Measurements from ENCODE around the gene MYO3B. TPM values are rescaled to one million over a fixed set of nuclear protein-coding genes. Genes with fewer than 3 reads are reported as not detected.

Gene MYO3B
- total and polyA plus RNA-seq, 2 experiments from 2014 or later, result 0.11 TPM; not detected in 1

DNA sequence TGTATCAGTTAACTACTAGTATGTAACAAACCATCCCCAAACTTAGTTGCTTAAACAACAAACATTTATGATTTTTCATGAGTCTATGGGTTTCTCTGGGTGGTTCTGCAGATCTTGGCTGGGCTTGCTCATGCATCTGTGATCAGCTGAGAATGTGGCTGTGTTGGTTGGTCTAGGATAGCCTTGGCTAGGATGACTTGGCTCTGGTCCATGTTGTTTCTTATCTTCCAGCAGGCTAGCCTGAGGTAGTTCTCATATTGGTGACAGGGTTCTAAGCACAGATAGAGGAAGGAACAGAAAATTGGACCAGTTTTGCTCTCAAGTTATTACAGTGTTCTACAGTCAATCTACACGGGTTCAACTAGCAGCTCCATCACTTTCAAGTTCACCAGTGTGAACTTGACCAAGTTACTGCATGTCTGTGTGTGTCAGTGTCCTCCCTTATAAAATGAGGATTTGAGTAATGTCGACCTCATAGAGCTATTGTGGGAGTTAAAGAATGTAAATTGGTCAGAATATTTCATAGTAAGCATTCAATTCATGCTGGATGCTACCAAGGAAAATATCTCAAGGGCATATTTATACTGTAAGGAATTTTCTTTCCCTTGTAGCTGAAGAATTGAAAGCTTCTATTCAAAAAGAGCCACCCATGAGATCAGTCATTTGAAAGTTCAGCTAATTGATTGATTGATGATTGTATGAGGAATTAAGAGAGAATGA lies 65.3 kb downstream of the MYO3B start:
- no peak overlapping the region for H3K9ac ChIP-seq
- in situ Hi-C loops (cut with MboI), result no loop called here
- H3K27ac ChIP-seq, result no peak overlapping the region
- H3K4me1 ChIP-seq (ENCODE audit: insufficient read depth), result no peaks in the 10 kb centered on the region
- no peak for TF ChIP-seq EZH2phosphoT487 (IDR thresholded peaks at IDR 0.05; ENCODE audit: insufficient read depth, low read depth)
- no peak for TF ChIP-seq EZH2 (IDR thresholded peaks at IDR 0.05; ENCODE audit: insufficient read depth, poor library complexity, severe bottlenecking)
- H3K9me3 ChIP-seq (ENCODE audit: low read depth), result no peaks in the 10 kb centered on the region
- H3F3A ChIP-seq (ENCODE audit: insufficient read depth), result no peaks in the 10 kb centered on the region
- no peak overlapping the region for H2AFZ ChIP-seq
- H3K4me2 ChIP-seq (ENCODE audit: unreplicated experiment), result no peak overlapping the region
- no peak overlapping the region for H3K4me3 ChIP-seq
- H3K9me2 ChIP-seq (ENCODE audit: insufficient read depth), result no peaks in the 10 kb centered on the region
- 74 to 78% methylated on average over 2 of the region's 2 CpGs for WGBS, 2 experiments (ENCODE audit: low coverage in 1 of 2, low lambda C conversion rate in 2 of 2, missing lambda C conversion rate in 2 of 2)
- peaks cover 8% of the 10 kb centered on the region; the same call in 1 of the 2 replicates for H3K27me3 ChIP-seq (replicated peaks; ENCODE audit: insufficient read depth)
- no peaks in the 10 kb centered on the region for H4K20me1 ChIP-seq (ENCODE audit: insufficient read depth)
- H3K36me3 ChIP-seq (ENCODE audit: low read depth), result no peaks in the 10 kb centered on the region
- DNase-seq, result no peak
- H3K79me2 ChIP-seq (ENCODE audit: insufficient read depth), result no peaks in the 10 kb centered on the region

- Histone ChIP-seq H3K9ac (no peak overlapping the region), H3K9me2 (ENCODE audit: insufficient read depth) (no peaks in the 10 kb centered on the region), H3K4me2 (ENCODE audit: unreplicated experiment) (no peak overlapping the region), H3K9me3 (ENCODE audit: low read depth) (no peaks in the 10 kb centered on the region), H3K4me3 (no peak overlapping the region), H3K4me1 (ENCODE audit: insufficient read depth) (no peaks in the 10 kb centered on the region), H3K27me3 (replicated peaks; ENCODE audit: insufficient read depth) (peaks cover 5% of the 10 kb centered on the region; the same call in 1 of the 2 replicates), H4K20me1 (ENCODE audit: insufficient read depth) (no peaks in the 10 kb centered on the region), H3K27ac (no peak overlapping the region), H3K36me3 (ENCODE audit: low read depth) (no peaks in the 10 kb centered on the region), H3F3A (ENCODE audit: insufficient read depth) (no peaks in the 10 kb centered on the region), H3K79me2 (ENCODE audit: insufficient read depth) (no peaks in the 10 kb centered on the region), H2AFZ (no peak overlapping the region)
- TF ChIP-seq EZH2 (IDR thresholded peaks at IDR 0.05; ENCODE audit: insufficient read depth, poor library complexity, severe bottlenecking), result no peak
- TF ChIP-seq EZH2phosphoT487 (IDR thresholded peaks at IDR 0.05; ENCODE audit: insufficient read depth, low read depth), result no peak
- WGBS, 2 experiments (ENCODE audit: low coverage in 1 of 2, low lambda C conversion rate in 2 of 2, missing lambda C conversion rate in 2 of 2), result 50 to 59% methylated on average over 4 of the region's 4 CpGs
- DNase-seq, result no peak
- in situ Hi-C loops (cut with MboI), result no loop called here
These were observed 66.0 kb downstream of the MYO3B start for GRCh38 chr2:170243898-170244297.

GRCh38 chr2:170244555-170244954 lies 66.6 kb downstream of the MYO3B start:
- no peak overlapping the region for H2AFZ ChIP-seq
- no peaks in the 10 kb centered on the region for H3K4me1 ChIP-seq (ENCODE audit: insufficient read depth)
- 72 to 73% methylated on average over 4 of the region's 4 CpGs for WGBS, 2 experiments (ENCODE audit: low coverage in 1 of 2, low lambda C conversion rate in 2 of 2, missing lambda C conversion rate in 2 of 2)
- H3K9me2 ChIP-seq (ENCODE audit: insufficient read depth), result no peaks in the 10 kb centered on the region
- H4K20me1 ChIP-seq (ENCODE audit: insufficient read depth), result no peaks in the 10 kb centered on the region
- no peaks in the 10 kb centered on the region for H3K79me2 ChIP-seq (ENCODE audit: insufficient read depth)
- H3K27me3 ChIP-seq (replicated peaks; ENCODE audit: insufficient read depth), result no peaks in the 10 kb centered on the region; the same call in 1 of the 2 replicates
- in situ Hi-C loops (cut with MboI), result no loop called here
- H3K4me2 ChIP-seq (ENCODE audit: unreplicated experiment), result no peak overlapping the region
- H3K9me3 ChIP-seq (ENCODE audit: low read depth), result no peaks in the 10 kb centered on the region
- no peak for DNase-seq
- H3K27ac ChIP-seq, result no peak overlapping the region
- H3K36me3 ChIP-seq (ENCODE audit: low read depth), result no peaks in the 10 kb centered on the region
- no peaks in the 10 kb centered on the region for H3F3A ChIP-seq (ENCODE audit: insufficient read depth)
- TF ChIP-seq EZH2 (IDR thresholded peaks at IDR 0.05; ENCODE audit: insufficient read depth, poor library complexity, severe bottlenecking), result no peak
- TF ChIP-seq EZH2phosphoT487 (IDR thresholded peaks at IDR 0.05; ENCODE audit: insufficient read depth, low read depth), result no peak
- H3K9ac ChIP-seq, result no peak overlapping the region
- no peak overlapping the region for H3K4me3 ChIP-seq

GRCh38 chr2:170245312-170245711 lies 67.4 kb downstream of the MYO3B start:
- Histone ChIP-seq H3K9me2 (ENCODE audit: insufficient read depth) (no peaks in the 10 kb centered on the region), H3K4me2 (ENCODE audit: unreplicated experiment) (no peak overlapping the region), H3K4me1 (ENCODE audit: insufficient read depth) (no peaks in the 10 kb centered on the region), H2AFZ (no peak overlapping the region), H3K36me3 (ENCODE audit: low read depth) (no peaks in the 10 kb centered on the region), H3K9ac (no peak overlapping the region), H3F3A (ENCODE audit: insufficient read depth) (no peaks in the 10 kb centered on the region), H3K4me3 (no peak overlapping the region), H4K20me1 (ENCODE audit: insufficient read depth) (no peaks in the 10 kb centered on the region), H3K27me3 (replicated peaks; ENCODE audit: insufficient read depth) (no peaks in the 10 kb centered on the region; the same call in 1 of the 2 replicates), H3K27ac (no peak overlapping the region), H3K9me3 (ENCODE audit: low read depth) (no peaks in the 10 kb centered on the region), H3K79me2 (ENCODE audit: insufficient read depth) (no peaks in the 10 kb centered on the region)
- TF ChIP-seq EZH2phosphoT487 (IDR thresholded peaks at IDR 0.05; ENCODE audit: insufficient read depth, low read depth), result no peak
- TF ChIP-seq EZH2 (IDR thresholded peaks at IDR 0.05; ENCODE audit: insufficient read depth, poor library complexity, severe bottlenecking), result no peak
- in situ Hi-C loops (cut with MboI), result no loop called here
- 46 to 48% methylated on average over 3 of the region's 3 CpGs for WGBS, 2 experiments (ENCODE audit: low coverage in 1 of 2, low lambda C conversion rate in 2 of 2, missing lambda C conversion rate in 2 of 2)
- DNase-seq, result no peak

Measured in GM23248 (cell line).